Left renal cortex interstitium (tissue), 4 donors: Measurements from ENCODE around the gene CLDN1. TPM values are rescaled to one million over a fixed set of nuclear protein-coding genes. Genes with fewer than 3 reads are reported as not detected.

Experiments
- polyA plus RNA-seq, 4 donors: library from polyadenylated mRNA; unstranded; fragments of 120-200 nt; gene quantifications; one replicate each; pipeline ENCODE4 v1.2.1, GENCODE V29; 2013; ENCODE audit not compliant: insufficient read length in 4 of 4

CLDN1 gene
- polyA plus RNA-seq, 4 donors: 58.9 to 73.4 (median 63.5) TPM

Other genes with a start within 250 kb of the CLDN1 start
- 100 to 1,000 TPM in 2 of 4 donors, 10 to 100 TPM in 2; 82.6 to 101 (median 93.8) TPM for gene P3H2, start 201.5 kb downstream of the CLDN1 start, polyA plus RNA-seq
- 10 to 100 TPM; 31.3 to 55.7 (median 43.1) TPM for gene CLDN16, start 65.7 kb upstream of the CLDN1 start, polyA plus RNA-seq
- 10 to 100 TPM; 15.4 to 25.7 (median 20.6) TPM for gene TMEM207, start 127.5 kb upstream of the CLDN1 start, polyA plus RNA-seq
- gene IL1RAP, start 191.6 kb upstream of the CLDN1 start, polyA plus RNA-seq: 10 to 100 TPM; 14.4 to 30.6 (median 20.9) TPM